HG03025 (cell line): ENCODE results near the gene ATP2C1.
"Not testable (repeated sequence)": the region's sequence is repeated elsewhere in the genome, so short reads cannot be mapped to it uniquely, and the experiment has no call there.

Source experiments
- ATAC-seq: cut with Tn5 transposase; IDR thresholded peaks from one replicate; pipeline ENCODE4 v1.9.1; 2021; ENCODE audit warnings: mild to moderate bottlenecking, moderate library complexity; ENCODE audit not compliant: unreplicated experiment, low FRiP score

The ATP2C1 gene

DNA sequence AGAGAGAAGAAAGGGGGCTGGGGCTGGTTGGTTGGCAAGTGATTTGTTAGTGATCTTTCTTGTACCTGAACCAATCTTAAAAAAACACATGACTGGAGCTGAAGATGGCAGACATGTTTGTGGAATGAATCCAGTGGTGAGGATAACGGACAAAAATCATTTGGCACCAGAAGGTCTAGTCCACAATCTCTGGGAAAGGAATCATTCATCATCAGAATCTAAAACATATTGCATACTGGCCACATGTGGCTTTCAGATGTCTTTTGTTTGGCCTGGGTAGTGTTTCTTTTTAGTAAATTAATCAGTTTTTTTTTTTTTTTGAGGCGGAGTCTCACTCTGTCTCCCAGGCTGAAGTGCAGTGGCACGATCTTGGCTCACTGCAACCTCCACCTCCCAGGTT lies 137.8 kb downstream of the ATP2C1 start:
- no peak for ATAC-seq

DNA sequence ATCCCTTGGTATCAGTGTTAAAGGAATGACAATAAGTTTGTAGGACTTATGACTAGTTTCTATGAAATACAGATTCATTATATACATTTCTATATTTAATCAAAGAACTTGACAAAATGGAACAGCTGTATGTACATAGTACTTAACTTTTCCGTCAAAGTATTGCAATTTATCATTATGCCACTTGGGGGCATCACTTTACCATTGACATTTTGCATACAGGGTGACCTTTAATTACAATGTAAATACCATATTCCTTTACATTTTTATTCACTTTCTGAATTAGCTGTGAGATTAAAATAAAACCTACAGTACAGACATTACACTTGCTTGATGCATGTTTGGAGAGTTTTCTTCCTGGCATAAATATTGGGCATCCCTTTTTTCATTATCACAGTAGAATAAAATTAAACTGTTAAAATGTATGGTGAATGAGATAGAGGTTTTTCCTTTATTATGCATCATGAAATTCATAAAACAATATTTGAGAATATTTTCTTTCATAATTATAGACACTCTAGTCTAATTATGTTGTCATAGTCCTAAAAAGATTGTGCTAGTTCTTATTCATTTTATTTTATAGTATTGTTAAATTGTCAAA lies 139.7 kb downstream of the ATP2C1 start:
- no peak for ATAC-seq

DNA sequence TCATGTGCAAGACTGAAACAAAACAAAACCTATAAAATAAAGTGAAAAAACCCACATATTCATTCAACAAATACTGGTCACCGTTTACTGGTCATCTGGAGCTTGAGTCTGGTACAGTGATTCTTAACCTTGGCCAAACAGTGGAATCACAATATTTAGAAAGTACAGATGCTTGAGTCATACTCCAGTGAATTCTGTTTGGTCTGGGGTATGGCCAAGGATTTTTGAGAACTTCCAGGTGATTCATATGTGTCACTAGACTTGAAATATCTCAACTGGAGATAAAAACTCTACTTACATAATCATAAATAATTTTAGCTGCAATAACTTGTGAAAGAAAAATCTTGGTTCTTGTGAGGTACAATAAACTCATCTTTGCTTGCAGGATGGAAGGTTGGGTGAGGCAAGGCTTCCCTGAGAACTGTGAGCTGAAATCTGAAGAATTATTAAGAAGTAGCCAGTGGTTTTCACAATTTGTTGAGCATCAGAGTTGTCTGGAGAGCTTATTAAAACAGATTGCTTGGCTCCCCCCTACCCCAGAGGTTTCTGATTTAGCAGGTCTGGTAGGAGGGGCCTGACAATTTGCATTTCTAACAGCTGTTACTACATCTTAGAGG lies 142.4 kb downstream of the ATP2C1 start:
- ATAC-seq: no peak

DNA sequence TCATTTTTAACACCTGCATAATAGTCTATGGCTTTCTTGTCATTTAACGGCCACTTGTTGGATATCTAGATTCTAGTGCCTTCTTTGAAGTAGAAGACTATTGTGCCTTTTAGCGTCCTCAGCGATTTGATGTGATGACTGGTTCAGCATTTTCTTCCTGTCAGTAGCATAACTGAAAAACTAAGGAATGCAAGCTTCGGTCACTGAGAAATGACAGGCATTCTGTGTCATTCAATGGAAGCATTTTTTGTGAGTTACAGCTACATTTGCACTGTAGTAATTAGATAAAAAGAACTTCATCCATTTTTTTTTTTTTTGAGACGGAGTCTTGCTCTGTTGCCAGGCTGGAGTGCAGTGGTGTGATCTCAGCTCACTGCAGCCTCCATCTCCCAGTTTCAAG lies 143.1 kb downstream of the ATP2C1 start:
- ATAC-seq: no peak

DNA sequence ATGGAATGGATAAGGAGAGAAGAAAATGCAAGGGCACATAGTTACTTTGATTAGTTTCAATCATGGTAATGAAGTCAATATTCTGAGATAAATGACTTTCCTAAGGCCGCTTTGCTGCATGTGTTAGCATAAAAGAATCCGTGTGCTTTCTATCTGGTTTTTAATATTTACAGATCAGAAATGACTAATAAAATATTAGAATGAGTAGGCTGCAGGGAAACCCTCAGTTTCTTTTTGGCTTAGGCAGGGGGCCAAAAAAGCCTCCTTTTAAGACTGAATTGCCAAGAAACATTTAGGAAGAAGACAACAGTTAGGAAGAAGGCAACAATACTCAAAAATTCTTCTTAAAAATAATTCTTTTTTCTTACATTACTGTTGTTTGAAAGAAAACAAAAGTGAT lies 144.4 kb downstream of the ATP2C1 start:
- ATAC-seq: no peak

DNA sequence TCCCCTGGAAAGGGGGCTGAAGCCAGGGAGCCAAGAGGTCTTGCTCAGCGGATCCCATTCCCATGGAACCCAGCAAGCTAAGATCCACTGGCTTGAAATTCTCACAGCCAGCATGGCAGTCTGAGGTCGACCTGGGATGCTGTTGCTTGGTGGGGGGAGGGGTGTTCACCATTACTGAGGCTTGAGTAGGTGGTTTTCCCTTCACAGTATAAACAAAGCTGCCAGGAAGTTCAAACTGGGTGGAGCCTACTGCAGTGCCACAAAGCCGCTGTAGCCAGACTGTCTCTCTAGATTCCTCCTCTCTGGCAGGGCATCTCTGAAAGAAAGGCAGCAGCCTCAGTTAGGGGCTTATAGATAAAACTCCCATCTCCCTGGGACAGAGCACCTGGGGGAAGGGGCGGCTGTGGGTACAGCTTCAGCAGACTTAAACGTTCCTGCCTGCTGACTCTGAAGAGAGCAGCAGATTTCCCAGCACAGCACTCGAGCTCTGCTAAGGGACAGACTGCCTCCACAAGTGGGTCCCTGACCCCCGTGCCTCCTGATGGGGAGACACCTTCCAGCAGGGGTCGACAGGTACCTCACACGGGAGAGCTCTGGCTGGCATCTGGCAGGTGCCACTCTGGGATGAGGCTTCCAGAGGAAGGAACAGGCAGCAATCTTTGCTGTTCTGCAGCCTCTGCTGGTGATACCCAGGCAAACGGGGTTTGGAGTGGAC lies 148.5 kb downstream of the ATP2C1 start:
- ATAC-seq: not testable (repeated sequence)

GRCh38 chr3:131047582-131047981 lies 153.7 kb downstream of the ATP2C1 start:
- ATAC-seq: no peak

DNA sequence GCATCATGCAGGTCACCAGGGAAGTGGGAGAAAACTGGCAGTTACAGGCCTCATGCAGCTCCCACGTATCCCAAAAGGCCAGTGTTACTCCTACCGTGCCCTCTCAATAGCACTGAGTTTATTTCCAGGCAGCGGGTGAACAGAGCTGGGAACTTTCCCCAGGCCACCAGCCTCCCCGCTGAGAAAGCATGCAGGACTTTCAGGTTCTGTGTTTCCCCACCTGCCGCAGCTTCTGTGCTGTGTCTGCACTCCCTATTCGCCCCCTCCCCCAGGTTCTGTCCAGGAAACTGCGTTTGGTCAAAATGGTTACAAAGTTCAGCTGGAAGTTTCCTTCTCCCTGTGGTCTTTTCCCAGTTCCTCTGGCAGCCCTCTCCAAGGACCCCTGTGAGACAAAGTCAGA lies 154.1 kb downstream of the ATP2C1 start:
- no peak for ATAC-seq

DNA sequence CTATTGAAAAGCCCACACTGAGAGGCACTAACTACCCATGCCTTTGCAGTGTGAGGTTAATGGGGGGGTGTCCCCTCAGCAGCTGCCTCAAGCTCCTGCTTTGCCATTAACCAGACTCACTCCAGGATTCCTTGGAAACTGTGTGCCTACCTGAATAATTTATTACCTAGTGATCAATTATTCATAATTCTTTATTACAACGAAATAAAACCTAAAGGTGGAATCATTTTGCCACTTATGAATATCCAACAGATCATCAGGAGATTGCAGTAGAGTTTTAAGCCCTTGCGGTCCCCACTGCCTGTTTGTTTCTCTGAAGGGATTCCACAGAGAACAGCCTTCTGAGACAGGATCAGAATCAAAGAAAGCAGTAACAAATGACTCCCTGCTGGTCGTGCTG lies 156.1 kb downstream of the ATP2C1 start:
- no peak for ATAC-seq

GRCh38 chr3:131053043-131053859 lies 159.4 kb downstream of the ATP2C1 start:
- no peak for ATAC-seq
